ENCODE results near the gene UBE2J2.
A peak's percentile ranks its signal among the peaks of the same experiment; 100 is the strongest.

The UBE2J2 gene

DNA sequence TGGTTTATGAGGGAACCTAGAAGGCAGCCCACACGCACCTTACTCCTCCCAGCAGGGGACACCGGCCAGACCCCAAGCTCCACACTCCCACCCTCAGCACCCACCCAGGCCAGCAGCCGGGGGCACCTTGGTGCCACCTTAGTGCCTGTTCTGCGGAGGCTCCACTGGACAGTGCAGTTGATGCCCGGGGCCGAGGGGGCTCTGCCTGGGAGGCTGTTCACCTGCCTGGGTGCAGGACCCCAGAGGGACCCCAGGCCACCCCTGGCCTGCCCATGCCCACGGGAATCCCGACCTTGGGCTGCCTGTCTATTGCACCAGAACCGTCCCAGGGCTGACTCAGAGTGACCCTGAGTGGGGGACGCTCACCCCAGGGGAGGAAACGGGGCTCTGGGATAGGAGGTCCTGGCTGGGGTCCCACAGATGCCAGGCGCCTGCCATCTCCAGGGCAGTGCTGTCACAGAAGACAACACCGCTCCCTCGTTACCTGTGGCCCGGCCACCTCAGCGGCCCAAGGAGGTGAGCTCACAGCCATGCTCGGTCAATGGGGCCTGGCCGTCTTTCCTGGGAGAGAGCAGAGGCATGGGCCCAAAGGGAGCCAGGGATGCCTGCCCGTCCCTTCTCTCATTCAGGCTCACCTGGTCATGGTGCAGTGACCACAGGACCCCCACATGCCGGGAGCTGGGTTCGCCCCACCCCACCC is 7.3 kb upstream of the UBE2J2 start:
- no peak for DNase-seq

DNA sequence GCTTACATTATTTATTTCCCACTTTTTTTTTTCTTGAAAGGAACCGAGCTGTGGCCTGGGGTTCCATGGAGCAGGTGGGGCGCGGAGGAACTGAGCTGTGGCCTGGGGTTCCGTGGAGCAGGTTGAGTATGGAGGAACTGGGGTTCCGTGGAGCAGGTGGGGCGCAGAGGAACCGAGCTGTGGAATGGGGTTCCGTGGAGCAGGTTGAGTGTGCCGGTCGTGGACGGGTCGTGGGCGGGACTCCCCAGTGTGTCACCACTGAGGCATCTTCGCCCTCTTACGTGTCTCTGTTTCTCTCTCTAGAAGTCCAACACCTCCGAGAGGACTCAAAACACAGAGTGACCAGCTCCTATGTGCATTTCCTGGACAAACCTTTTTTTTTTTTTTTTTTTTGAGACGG is 5.4 kb upstream of the UBE2J2 start:
- no peak for DNase-seq

DNA sequence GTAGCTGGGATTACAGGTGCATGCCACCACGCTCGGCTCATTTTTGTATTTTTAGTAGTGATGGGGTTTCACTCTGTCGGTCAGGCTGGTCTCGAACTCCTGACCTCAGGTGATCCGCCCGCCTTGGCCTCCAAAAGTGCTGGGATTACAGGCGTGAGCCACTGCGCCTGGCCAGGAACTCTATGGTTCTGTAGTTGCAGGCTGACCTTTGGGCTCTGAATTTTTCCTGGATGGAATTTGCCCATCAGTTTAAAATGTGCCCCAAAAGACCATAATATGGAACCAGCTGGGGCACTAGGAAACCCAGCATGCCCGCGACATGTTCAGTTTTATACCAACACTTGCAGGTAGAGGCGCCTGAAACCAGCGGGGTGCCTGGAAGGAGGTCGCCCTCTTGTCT is 5.0 kb upstream of the UBE2J2 start:
- DNase-seq: no peak

DNA sequence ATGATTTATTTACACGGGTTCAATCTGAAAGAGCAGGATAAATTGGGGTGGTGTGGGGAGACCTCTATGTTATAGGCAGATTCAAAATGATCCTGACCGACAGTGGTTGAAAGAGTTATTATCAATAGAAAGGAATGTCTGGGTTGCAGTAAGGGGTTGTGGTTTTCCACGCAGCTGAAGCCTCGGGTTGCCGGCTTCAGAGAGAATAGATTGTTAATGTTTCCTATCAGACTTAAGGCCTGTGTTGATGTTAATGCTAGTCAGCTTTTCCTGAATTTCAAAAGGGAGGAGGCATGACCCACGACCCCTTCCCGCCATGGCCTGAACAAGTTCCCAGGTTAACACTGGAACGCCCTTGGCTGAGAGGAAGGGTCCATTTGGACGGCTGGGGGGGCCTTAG is 2.2 kb upstream of the UBE2J2 start:
- DNase-seq: no peak

DNA sequence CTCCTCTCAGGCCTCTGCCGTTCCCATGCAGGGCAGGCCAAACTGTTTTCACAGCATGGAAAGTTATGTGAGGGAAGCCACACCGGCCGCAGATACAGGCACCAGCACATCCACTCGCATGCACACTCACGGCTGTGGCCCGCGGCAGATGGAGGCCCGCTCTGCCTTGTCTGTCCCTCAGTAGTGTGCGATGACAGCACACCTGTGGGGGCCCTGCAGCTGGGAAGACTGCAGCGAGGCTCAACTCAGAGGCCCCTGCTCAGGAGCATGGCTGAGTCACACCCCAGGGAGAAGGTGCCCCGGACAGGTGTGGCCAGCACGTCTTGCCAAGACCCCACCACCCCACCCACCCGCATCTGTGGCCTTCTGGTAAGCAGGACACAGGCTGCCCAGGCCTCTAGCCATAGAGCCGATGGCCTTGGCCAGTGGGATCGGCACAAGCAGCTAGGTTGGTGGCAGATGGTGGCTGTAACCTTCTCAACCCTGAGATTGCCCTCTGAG is 1.3 kb upstream of the UBE2J2 start:
- no peak for DNase-seq

GRCh38 chr1:1274299-1274930 is 761 bp upstream of the UBE2J2 start:
- no peak for DNase-seq

GRCh38 chr1:1273209-1273511 is 494 bp downstream of the UBE2J2 start:
- no peak for DNase-seq

GRCh38 chr1:1272341-1273208 is 1.1 kb downstream of the UBE2J2 start:
- peak; percentile 68 for DNase-seq

DNA sequence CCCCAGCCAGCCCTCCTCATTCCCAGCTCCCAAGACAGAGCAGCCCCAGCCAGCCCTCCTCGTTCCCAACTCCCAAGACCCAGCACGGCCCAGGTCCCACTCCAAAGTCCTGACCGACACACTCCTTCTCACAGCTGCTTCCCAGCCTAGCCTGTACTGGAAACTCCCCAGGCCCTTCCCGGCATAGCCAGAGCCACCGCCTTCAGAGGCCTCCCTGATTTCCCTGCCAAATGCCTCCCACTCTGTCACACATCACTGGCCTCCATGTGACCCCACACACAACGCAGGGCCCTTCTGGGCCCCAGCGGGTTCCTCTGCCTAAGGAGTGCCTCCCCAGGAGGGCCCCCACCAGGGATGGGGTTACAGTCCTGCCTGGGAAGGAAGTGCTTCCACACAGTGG is 2.8 kb downstream of the UBE2J2 start:
- DNase-seq: no peak

GRCh38 chr1:1268284-1268682 is 5.4 kb downstream of the UBE2J2 start:
- DNase-seq: no peak

DNA sequence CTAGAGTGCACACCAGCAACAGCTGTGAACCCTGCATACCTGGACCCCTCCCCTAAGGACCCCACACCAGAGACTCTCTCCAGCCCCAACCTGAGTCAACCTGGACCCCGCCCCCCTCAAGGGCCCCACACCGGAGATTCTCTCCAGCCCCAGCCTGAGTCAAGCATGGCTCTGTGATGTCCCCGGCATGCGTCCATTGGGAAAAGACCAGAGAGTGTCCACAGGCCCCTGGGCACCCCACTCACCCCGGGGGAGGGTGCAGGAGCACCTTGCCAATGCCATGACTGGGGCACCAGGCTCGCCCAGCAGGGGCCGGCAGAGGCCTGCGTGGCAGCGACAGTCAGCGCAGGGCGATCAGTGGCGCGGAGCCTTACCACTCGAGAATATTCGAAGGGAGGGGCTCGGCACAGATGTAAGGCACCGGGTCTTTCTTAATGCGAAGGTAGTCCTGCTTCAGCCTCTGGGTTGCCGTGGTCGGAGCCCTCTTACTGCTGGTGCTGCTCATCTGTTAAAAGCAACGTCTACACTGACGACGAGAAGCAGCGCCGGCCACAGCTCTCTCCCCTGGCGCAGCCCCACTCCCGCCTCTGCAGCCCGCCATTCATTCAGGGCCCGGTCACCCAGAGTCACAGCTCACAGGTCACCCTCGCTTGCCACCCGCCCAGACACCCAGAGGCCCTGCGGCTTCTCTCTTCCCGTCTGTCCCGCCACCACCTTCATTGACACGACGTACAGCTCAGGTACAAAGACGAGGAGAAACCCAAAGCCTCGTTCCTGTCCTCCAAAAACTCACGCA is 6.0 kb downstream of the UBE2J2 start:
- no peak for DNase-seq

DNA sequence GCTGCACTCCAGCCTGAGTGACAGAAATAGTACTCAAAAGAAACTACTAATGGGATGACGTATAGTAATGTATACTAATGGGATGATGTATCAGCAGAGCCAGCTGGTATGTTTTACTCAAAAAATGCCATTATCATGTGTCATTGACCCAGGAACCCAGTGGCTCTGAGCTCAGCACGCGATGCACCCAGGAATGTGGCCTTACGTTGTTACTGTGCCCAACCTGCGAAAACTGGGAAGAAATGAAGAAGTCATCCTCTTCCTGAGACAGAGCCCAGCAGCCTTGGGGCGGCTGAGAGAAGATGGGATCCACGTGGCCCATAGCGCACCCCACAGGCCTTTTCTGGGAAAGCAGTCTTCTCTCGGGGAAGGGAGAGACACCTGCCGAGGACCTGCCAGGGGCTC is 8.8 kb downstream of the UBE2J2 start:
- no peak for DNase-seq

DNA sequence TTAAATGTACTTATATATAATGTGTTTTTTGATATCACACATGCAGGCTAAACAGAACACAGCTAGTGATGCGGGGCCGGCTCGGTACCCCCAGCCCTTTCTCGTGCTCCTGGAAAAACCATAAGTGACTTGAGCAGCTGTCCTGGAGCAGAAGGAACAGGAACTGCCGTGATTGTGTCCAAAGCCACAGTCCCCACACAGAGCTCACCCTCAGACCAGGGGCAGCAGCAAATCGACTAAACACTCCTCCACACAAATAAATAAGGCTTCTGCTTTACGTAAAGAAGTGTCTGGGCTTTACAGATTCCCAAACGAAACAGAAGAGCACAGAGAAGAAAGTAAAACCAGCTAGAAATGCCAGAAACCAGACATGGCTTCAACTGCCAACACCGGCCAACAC is 9.6 kb downstream of the UBE2J2 start:
- DNase-seq: no peak

GRCh38 chr1:1262758-1263157 is 10.9 kb downstream of the UBE2J2 start:
- no peak for DNase-seq

DNA sequence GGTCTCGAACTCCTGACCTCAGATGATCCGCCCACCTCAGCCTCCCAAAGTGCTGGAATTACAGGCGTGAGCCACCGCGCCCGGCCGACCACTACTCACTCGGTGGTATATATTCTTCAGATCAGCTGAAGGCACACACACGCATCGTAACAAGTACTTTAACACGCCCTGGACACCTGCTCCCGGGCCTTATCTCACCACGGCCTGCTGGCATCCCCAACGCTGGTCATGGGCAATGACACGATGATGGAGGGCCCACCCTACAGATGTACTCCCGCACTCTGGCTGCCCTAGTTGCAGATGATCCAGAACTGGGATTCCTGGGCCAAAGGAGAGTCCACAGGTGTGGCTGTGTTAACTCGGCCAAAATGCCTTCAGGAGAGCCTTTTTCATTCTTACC is 11.6 kb downstream of the UBE2J2 start:
- DNase-seq: no peak

DNA sequence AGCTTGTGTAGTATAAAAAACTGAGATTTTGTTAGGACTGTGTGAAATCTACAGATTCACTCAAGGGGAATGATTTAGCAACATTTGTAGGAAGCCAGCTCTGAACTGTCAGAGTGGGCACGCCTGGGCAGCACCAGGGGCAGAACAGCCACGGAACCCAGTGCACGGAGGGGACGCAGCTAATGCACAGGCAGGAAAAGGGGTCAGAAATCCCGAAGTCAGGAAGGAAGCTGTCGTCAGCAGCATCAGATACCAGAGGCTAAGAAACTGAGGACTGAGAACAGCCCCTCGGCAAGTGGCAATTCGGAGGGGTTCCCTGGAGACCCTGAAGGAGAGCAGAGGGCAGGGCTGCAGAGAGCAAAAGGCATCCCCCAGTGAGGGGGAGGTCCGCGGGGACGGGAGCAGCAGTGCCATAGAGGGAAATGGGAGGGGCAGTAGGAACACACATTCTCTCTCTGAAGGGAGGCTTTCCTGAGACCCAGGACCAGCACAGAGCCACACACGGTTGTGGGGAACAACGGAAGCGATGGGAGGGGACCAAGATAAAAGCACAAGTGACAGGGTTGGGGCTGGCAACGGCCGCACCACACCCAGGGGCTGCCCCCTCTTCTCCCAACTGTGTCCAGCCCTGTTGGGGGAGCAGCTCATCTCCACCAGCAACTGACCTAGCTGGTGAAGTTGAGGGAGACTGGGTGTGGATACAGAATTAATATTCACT is 12.7 kb downstream of the UBE2J2 start:
- DNase-seq: no peak

DNA sequence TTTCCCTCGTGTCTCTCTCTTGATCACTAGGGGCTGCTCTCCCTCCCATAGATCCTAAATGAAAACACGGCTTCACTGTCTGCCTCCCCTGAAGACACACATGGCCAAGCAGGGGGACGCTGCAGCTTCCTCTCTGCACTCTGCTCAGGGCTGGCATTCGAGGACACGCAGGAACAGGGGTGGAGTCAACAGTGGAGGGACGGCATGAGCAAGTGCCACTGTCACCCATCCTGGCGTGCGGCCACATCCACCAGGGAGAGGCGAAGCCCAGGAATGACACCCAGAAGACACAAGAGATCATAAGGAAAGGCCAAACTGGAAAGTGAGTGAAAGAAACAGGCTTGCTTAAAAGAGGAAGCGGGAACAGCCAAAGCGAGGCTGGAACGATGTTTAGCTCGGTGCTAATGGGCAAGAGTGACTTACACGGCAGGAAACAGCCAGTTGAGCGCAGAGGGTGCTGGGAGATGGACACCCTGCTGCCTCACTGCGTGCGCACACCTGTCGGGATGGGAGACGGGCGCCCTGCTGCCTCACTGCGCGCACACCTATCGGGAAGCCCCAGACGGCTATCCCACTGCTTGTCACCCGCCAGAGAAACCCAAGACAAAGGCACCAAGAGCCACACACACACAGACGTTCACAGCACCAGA is 13.6 kb downstream of the UBE2J2 start:
- DNase-seq: peak; percentile 72

- DNase-seq: no peak
Measured at GRCh38 chr1:1259540-1259939, 14.1 kb downstream of the UBE2J2 start.

DNA sequence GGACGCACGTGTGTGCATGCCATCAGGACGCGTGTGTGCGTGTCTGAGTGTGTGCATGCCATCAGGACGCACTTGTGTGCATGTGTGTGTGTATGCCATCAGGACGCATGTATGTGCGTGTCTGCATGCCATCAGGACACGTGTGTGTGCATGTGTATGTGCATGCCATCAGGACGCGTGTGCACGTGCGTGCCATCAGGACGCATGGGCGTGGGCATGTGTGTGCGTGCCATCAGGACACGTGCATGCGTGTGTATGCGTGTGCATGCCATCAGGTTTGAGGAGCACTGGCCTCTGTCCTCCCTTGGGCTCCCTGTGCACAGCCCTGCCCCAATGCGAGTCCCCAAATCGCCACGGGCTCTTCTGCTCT is 14.6 kb downstream of the UBE2J2 start:
- DNase-seq: no peak

DNA sequence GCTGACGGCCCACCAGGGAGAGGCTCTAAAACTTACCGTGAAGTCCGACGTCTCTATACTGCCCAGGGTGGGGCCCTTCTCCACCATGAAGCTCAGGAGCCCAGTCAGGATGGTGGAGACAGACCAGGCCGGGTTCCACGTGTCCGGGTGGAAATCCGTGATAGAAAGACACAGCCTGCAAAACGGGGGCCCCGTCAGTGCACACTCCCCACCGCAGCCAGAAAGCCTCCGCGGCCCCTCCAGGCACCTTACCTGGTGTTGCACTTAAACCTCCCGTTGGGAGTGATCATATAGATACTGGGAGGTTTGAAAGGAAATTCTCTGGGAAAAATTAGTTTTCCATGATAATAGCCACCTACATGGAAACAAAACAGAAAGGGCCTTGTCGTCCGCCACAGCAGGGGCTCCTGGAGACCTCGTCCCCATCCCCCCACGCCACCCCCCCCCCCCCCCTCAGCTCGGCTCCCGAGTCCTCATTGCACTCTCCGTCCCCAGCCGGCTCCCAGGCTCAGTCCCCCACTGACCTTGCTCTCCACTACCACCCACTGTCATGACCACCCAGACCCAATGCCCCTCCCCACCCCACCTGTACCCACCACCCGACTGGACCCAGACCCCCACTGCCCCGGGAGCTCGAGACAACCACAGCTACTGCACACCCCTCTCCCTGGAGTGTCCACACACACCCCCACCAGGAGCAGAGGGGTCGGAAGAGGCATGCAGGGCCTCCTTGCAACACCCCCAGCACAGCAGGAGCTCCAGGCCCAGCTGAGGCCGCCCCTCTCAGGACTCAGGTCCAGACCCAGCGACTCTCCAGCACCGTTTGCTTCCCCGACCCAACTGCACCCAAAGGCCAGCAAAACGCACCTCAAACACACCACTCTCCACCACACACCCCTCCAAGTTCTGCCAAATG is 16.4 kb downstream of the UBE2J2 start:
- DNase-seq: no peak

GRCh38 chr1:1255611-1256010 is 18.0 kb downstream of the UBE2J2 start:
- DNase-seq: no peak

Data from NCI-H2029 (cell line).